Measurements from ENCODE around the gene RC3H1. TPM values are rescaled to one million over a fixed set of nuclear protein-coding genes. Genes with fewer than 3 reads are reported as not detected.
"Not testable (repeated sequence)": the region's sequence is repeated elsewhere in the genome, so short reads cannot be mapped to it uniquely, and the experiment has no call there.

Gene RC3H1
- total RNA-seq, 4 donors from 2014 or later = 30.4 to 55.1 (median 41.4) TPM

DNA sequence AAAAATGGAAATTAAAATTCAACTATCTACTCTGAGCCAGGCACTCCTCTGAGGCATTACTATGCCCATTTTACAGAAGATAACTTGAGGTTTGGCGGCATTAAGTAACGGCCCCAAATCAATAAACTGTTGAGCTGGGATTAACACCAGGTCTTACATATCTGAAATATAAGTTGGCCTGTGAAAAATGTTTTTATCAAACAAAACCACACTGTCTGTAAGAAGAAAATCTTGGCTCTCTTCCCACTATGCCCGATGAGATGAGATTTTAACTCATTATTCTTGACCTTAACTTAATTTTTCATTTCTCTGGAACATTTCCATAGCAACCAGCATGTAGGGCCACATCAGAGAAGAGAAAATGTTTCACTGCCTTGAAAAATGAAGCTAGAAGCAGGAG, 21.8 kb downstream of the RC3H1 start:
- intact Hi-C loops (cut with DNase I) = no loop called here
- Histone ChIP-seq H3K4me1 (peaks cover 7 to 24% of the 10 kb centered on the region in 2 donors), H3K27ac (no peak overlapping the region), H3K9me3 (no peaks in the 10 kb centered on the region), H3K4me3 (replicated peaks in 1 of 3) (no peak overlapping the region), H3K27me3 (no peaks in the 10 kb centered on the region), H3K36me3 (no peaks in the 10 kb centered on the region)
- WGBS, 2 donors = 79% methylated on average over 3 of the region's 3 CpGs
- no peak for DNase-seq
- TF ChIP-seq, protein P1, sequence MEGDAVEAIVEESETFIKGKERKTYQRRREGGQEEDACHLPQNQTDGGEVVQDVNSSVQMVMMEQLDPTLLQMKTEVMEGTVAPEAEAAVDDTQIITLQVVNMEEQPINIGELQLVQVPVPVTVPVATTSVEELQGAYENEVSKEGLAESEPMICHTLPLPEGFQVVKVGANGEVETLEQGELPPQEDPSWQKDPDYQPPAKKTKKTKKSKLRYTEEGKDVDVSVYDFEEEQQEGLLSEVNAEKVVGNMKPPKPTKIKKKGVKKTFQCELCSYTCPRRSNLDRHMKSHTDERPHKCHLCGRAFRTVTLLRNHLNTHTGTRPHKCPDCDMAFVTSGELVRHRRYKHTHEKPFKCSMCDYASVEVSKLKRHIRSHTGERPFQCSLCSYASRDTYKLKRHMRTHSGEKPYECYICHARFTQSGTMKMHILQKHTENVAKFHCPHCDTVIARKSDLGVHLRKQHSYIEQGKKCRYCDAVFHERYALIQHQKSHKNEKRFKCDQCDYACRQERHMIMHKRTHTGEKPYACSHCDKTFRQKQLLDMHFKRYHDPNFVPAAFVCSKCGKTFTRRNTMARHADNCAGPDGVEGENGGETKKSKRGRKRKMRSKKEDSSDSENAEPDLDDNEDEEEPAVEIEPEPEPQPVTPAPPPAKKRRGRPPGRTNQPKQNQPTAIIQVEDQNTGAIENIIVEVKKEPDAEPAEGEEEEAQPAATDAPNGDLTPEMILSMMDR (IDR thresholded peaks at IDR 0.05) = no peak
- TF ChIP-seq POLR2A (IDR thresholded peaks at IDR 0.05) = no peak

DNA sequence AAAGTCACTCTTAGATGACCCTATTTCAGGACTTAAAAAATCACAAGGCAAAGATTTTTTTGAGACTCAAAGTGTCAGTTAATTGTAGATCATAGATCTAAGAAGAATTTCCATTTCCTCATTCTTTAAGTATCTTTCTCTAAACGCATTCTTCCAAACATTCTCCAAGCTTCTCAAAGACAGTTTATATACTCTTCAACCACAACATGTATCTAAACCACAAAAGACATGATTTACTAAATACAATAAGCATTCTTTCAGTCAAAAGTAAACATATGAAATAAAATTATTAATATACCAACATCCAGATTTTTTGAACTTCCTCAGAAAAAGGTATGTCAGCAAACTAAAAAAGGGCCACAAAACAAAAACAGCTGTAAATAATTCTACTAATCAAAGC, 24.4 kb downstream of the RC3H1 start:
- Histone ChIP-seq H3K27me3 (no peaks in the 10 kb centered on the region), H3K36me3 (no peaks in the 10 kb centered on the region), H3K9me3 (no peaks in the 10 kb centered on the region), H3K4me3 (replicated peaks in 1 of 3) (no peak overlapping the region), H3K4me1 (peaks cover 0 to 15% of the 10 kb centered on the region in 2 donors), H3K27ac (no peak overlapping the region)
- TF ChIP-seq, protein P1 (IDR thresholded peaks at IDR 0.05) = no peak
- no peak for TF ChIP-seq POLR2A (IDR thresholded peaks at IDR 0.05)
- intact Hi-C loops (cut with DNase I) = no loop called here
- 48 to 61% methylated on average over 1 of the region's 1 CpG for whole genome bisulfite sequencing, 2 donors
- DNase-seq = no peak

DNA sequence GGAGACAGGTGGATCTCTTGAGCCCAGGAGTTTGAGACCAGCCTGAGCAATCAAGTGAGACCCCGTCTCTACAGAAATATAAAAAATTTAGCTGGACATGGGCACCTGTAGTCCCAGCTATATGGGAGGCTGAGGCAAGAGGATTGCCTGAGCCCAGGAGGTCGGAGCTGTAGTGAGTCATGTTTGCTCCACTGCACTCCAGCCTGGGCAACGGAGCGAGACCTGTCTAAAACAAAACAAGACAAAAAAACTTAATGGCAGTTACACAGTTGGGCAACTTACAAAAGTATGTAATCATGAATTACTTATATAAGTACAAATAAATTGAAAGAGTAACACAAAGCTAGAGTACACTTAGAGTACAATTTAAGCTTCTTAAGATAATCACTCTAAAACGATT, 25.2 kb downstream of the RC3H1 start:
- Histone ChIP-seq H3K27me3 (no peaks in the 10 kb centered on the region), H3K4me3 (replicated peaks in 1 of 3) (no peak overlapping the region), H3K27ac (no peak overlapping the region), H3K36me3 (peaks cover 3 to 4% of the 10 kb centered on the region in 2 donors), H3K9me3 (no peaks in the 10 kb centered on the region), H3K4me1 (peaks cover 0 to 15% of the 10 kb centered on the region in 2 donors)
- intact Hi-C loops (cut with DNase I) = no loop called here
- no peak for TF ChIP-seq POLR2A (IDR thresholded peaks at IDR 0.05)
- TF ChIP-seq, protein P1 (IDR thresholded peaks at IDR 0.05) = no peak
- peak in 1 of 2 donors; percentile 39 for DNase-seq
- 86 to 92% methylated on average over 5 of the region's 5 CpGs for WGBS, 2 donors

DNA sequence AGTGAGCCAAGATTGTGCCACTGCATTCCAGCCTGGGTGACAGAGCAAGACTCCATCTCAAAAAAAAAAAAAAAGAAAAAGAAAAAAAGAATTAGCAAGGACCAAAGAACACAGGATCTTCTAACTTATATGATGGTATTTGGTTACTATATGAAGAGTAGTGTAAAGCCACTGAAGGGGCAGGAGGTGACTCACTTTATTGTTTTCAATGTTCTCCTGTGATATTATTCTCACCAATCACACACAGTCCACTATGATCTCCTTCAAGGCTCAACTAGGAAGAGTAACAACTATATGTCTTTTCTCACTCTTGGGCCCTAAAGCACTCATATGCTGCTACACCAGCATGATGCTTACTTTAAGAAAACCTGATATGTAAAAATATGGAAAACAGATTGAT, 26.7 kb downstream of the RC3H1 start:
- Histone ChIP-seq H3K4me3 (replicated peaks in 1 of 3) (no peak overlapping the region), H3K27ac (no peak overlapping the region), H3K27me3 (no peaks in the 10 kb centered on the region), H3K4me1 (peaks cover 0 to 7% of the 10 kb centered on the region in 2 donors), H3K36me3 (peaks cover 13 to 19% of the 10 kb centered on the region in 2 donors), H3K9me3 (no peaks in the 10 kb centered on the region)
- no peak for DNase-seq
- intact Hi-C loops (cut with DNase I) = no loop called here
- TF ChIP-seq, protein P1 (IDR thresholded peaks at IDR 0.05) = no peak
- no peak for TF ChIP-seq POLR2A (IDR thresholded peaks at IDR 0.05)

DNA sequence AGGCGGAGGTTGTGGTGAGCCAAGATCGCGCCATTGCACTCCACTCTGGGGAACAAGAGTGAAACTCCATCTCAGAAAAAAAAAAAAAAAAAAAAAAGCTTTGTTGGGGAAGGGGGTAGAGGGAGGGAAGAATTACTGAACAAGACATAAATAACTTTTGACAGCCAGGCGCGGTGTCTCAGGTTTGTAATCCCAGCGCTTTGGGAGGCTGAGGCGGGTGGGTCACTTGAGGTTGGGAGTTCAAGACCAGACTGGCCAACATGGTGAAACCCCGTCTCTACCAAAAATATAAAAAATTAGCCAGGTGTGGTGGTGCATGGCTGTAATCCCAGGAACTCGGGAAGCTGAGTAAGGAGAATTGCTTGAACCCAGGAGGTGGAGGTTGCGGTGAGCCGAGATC, 28.2 kb downstream of the RC3H1 start:
- WGBS, 2 donors = 95 to 96% methylated on average over 11 of the region's 11 CpGs
- H3K9me3 ChIP-seq; H3K4me3 ChIP-seq (replicated peaks in 1 of 3); H3K4me1 ChIP-seq; H3K27me3 ChIP-seq; intact Hi-C loops (cut with DNase I); H3K27ac ChIP-seq; DNase-seq: not testable (repeated sequence)
- peaks cover 13 to 24% of the 10 kb centered on the region in 2 donors for H3K36me3 ChIP-seq

DNA sequence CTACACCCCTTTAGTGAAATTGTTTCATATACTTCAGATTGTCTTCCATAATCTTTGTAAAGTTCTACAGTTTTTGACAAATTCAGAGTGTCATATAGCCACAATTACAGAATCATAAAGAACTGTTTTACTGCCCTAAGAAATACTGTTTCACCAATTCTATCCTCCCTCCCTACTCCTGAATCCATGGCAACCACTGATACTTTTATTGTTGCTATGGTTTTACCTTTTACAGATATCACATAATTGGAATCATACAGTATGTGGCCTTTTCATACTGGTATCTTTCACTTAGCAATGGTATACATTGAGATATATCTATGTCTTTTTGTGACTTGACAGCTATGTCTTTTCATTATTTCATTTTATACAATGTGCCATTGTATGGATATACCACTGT, 34.1 kb downstream of the RC3H1 start:
- intact Hi-C loops (cut with DNase I) = no loop called here
- peaks cover 27 to 34% of the 10 kb centered on the region in 2 donors for H3K36me3 ChIP-seq
- H3K27ac ChIP-seq = no peak overlapping the region
- H3K9me3 ChIP-seq = no peaks in the 10 kb centered on the region
- H3K4me1 ChIP-seq = no peaks in the 10 kb centered on the region
- H3K4me3 ChIP-seq (replicated peaks in 1 of 3) = no peak overlapping the region
- no peaks in the 10 kb centered on the region for H3K27me3 ChIP-seq
- no peak for DNase-seq
- no peak for TF ChIP-seq POLR2A (IDR thresholded peaks at IDR 0.05)
- TF ChIP-seq, protein P1 (IDR thresholded peaks at IDR 0.05) = no peak
